ENCODE measurements around the gene ST8SIA4. TPM values are rescaled to one million over a fixed set of nuclear protein-coding genes. Genes with fewer than 3 reads are reported as not detected.

The ST8SIA4 gene
- polyA plus RNA-seq, 3 donors, result 12.4 to 36.4 (median 30.7) TPM

GRCh38 chr5:100856462-100856861 lies 46.6 kb downstream of the ST8SIA4 start:
- Mint-ChIP-seq H3K4me3 (no peak overlapping the region), H3K9me3 (peaks cover 0 to 1% (median 0%) of the 10 kb centered on the region in 7 donors), H3K36me3 (peaks cover 33 to 44% of the 10 kb centered on the region in 2 donors), H3K4me1 (peaks cover 42% of the 10 kb centered on the region), H3K27ac (peak overlapping the region in 2 of 7 donors; percentile 43 to 63), H3K27me3 (ENCODE audit: low read depth in 3 of 3) (no peaks in the 10 kb centered on the region)
- no peaks in the 10 kb centered on the region for H3K9me3 ChIP-seq (replicated peaks in 1 of 2; ENCODE audit: control insufficient read depth in 1 of 2, insufficient read depth in 1 of 2, low read length in 2 of 2)
- H3K4me1 ChIP-seq (ENCODE audit: control insufficient read depth in 1 of 2, insufficient read depth in 2 of 2, low read length in 2 of 2), result peaks cover 23 to 34% of the 10 kb centered on the region in 2 donors
- no CpG with 5 or more reads among the region's 2 CpGs for WGBS (ENCODE audit: insufficient coverage)
- no peak for TF ChIP-seq CTCF (IDR thresholded peaks at IDR 0.05)
- DNase-seq, result no peak
- no peak overlapping the region for H3K4me2 ChIP-seq (replicated peaks; ENCODE audit: extremely low read depth, low read length, poor library complexity, severe bottlenecking)
- H3K27me3 ChIP-seq (ENCODE audit: control insufficient read depth in 2 of 2, insufficient read depth in 2 of 2, low read length in 2 of 2), result no peaks in the 10 kb centered on the region
- no peak overlapping the region for H3K27ac ChIP-seq (ENCODE audit: low read depth in 1 of 2, low read length in 2 of 2)
- peaks cover 10% of the 10 kb centered on the region for H4K20me1 ChIP-seq (ENCODE audit: insufficient read depth, low read length)
- peaks cover 34% of the 10 kb centered on the region for H3K79me2 ChIP-seq (ENCODE audit: insufficient read depth, low read length)
- H2AFZ ChIP-seq (ENCODE audit: insufficient read depth, low read depth, low read length, poor library complexity, severe bottlenecking), result no peak overlapping the region
- no peak overlapping the region for H3K9ac ChIP-seq (ENCODE audit: insufficient read depth, low read length, poor library complexity, severe bottlenecking)
- no peak overlapping the region for H3K4me3 ChIP-seq (replicated peaks in 1 of 3; ENCODE audit: low read depth in 2 of 3, low read length in 3 of 3)
- intact Hi-C loops (cut with micrococcal nuclease), result no loop called here
- H3K36me3 ChIP-seq (replicated peaks in 1 of 2; ENCODE audit: control insufficient read depth in 1 of 2, insufficient read depth in 2 of 2, low read length in 2 of 2), result peaks cover 10 to 40% of the 10 kb centered on the region in 2 donors

- Histone ChIP-seq H3K36me3 (replicated peaks in 1 of 2; ENCODE audit: control insufficient read depth in 1 of 2, insufficient read depth in 2 of 2, low read length in 2 of 2) (peaks cover 10 to 36% of the 10 kb centered on the region in 2 donors), H3K27me3 (ENCODE audit: control insufficient read depth in 2 of 2, insufficient read depth in 2 of 2, low read length in 2 of 2) (no peaks in the 10 kb centered on the region), H3K4me2 (replicated peaks; ENCODE audit: extremely low read depth, low read length, poor library complexity, severe bottlenecking) (no peak overlapping the region), H4K20me1 (ENCODE audit: insufficient read depth, low read length) (peaks cover 8% of the 10 kb centered on the region), H3K79me2 (ENCODE audit: insufficient read depth, low read length) (peaks cover 36% of the 10 kb centered on the region), H3K4me1 (ENCODE audit: control insufficient read depth in 1 of 2, insufficient read depth in 2 of 2, low read length in 2 of 2) (peaks cover 23 to 34% of the 10 kb centered on the region in 2 donors), H3K9me3 (replicated peaks in 1 of 2; ENCODE audit: control insufficient read depth in 1 of 2, insufficient read depth in 1 of 2, low read length in 2 of 2) (no peaks in the 10 kb centered on the region), H3K4me3 (replicated peaks in 1 of 3; ENCODE audit: low read depth in 2 of 3, low read length in 3 of 3) (no peak overlapping the region), H2AFZ (ENCODE audit: insufficient read depth, low read depth, low read length, poor library complexity, severe bottlenecking) (no peak overlapping the region), H3K9ac (ENCODE audit: insufficient read depth, low read length, poor library complexity, severe bottlenecking) (no peak overlapping the region), H3K27ac (ENCODE audit: low read depth in 1 of 2, low read length in 2 of 2) (no peak overlapping the region)
- H3K27ac Mint-ChIP-seq, result peak overlapping the region in 1 of 7 donors; percentile 52
- intact Hi-C loops (cut with micrococcal nuclease), result no loop called here
- DNase-seq, result no peak
- no peak overlapping the region for H3K4me3 Mint-ChIP-seq
- WGBS (ENCODE audit: insufficient coverage), result 97% methylated on average over 3 of the region's 6 CpGs
- no peak for TF ChIP-seq CTCF (IDR thresholded peaks at IDR 0.05)
- H3K9me3 Mint-ChIP-seq, result no peaks in the 10 kb centered on the region
- peaks cover 42% of the 10 kb centered on the region for H3K4me1 Mint-ChIP-seq
- peaks cover 29 to 40% of the 10 kb centered on the region in 2 donors for H3K36me3 Mint-ChIP-seq
- H3K27me3 Mint-ChIP-seq (ENCODE audit: low read depth in 3 of 3), result no peaks in the 10 kb centered on the region
Measured at GRCh38 chr5:100855937-100856430, 47.1 kb downstream of the ST8SIA4 start.
